8988T (cell line): Measurements from ENCODE around the gene CMTM8.

Source experiments
- DNase-seq: peaks from one replicate; pipeline ENCODE4 v3.0.0; 2011

Gene CMTM8

GRCh38 chr3:32419742-32420125, 181.3 kb downstream of the CMTM8 start:
- no peak for DNase-seq
